ENCODE data around the gene ALDH8A1.

DNA sequence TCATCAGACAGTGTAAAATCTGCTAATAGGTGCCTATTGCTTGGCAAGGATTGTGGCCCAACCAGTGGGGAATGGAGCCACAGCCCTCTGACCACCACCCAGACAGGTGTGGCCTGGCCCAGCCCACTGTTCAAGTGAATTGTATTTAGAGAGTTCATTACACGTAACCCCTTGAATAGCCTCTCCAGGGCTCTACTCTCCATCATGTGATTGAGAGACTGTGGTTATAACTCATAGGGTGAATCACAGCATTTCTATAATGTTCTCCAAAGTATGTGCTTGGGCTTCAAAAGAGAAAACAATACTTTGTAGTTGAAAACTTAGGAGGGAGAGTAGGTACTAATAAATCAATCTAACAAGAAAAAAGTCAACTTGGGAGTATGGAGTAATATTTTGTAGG, 38.4 kb downstream of the ALDH8A1 start:
- TF ChIP-seq CTCF (conservative IDR thresholded peaks at IDR 0.05; ENCODE audit: low read length), result no peak
- no peak for TF ChIP-seq EZH2phosphoT487 (IDR thresholded peaks at IDR 0.05; ENCODE audit: borderline replicate concordance, low read depth, low read length)

Data from OCI-LY7 (cell line).